Measurements from ENCODE around the gene CTDSP2.

CTDSP2 gene

DNA sequence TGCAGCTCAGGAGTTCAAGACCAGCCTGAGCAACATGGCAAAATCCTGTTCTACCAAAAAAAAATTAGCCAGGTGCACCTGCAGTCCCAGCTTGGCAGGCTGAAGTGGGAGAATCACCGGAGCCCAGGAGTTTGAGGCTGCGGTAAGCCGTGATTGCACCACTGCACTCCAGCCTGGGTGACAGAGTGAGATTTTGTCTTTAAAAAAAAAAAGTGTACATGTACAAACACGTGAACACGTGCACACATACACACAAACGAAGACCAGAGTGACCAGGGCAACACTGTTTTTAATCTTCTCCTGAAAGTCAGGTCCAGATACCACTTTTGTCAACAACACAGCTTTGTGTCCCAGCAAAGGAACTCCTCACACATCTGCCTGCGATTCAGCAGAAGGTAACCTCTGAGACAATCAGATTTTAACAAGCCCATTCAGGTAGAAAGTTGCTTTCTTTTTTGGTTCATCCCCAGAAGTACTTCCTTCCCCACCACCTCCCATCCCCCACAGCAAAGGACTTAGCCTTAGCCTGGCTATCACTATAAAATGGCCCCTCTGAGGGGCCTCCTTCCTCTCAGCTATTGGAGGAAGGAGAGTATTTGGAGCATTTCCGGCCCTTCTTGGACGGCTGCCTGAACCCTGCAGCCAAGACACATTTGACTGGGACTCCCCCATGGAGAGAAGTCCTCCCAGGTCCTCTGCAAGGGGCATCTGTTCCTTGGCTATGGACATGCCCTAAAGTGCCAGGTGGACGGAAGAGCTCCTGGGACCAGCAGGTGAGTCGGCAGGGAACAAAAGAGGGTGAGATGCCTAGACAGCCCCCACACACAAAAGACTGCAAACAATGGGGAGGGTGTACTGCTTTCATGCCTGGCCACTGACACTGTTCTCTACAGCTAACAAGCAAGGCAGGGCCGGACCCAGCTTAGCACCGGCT, 9.8 kb downstream of the CTDSP2 start:
- peak overlapping the region; percentile 38 for H3K4me3 ChIP-seq (ENCODE audit: low read depth, low read length)
- no peak for TF ChIP-seq CTCF (IDR thresholded peaks at IDR 0.05; ENCODE audit: low read depth, low read length)

DNA sequence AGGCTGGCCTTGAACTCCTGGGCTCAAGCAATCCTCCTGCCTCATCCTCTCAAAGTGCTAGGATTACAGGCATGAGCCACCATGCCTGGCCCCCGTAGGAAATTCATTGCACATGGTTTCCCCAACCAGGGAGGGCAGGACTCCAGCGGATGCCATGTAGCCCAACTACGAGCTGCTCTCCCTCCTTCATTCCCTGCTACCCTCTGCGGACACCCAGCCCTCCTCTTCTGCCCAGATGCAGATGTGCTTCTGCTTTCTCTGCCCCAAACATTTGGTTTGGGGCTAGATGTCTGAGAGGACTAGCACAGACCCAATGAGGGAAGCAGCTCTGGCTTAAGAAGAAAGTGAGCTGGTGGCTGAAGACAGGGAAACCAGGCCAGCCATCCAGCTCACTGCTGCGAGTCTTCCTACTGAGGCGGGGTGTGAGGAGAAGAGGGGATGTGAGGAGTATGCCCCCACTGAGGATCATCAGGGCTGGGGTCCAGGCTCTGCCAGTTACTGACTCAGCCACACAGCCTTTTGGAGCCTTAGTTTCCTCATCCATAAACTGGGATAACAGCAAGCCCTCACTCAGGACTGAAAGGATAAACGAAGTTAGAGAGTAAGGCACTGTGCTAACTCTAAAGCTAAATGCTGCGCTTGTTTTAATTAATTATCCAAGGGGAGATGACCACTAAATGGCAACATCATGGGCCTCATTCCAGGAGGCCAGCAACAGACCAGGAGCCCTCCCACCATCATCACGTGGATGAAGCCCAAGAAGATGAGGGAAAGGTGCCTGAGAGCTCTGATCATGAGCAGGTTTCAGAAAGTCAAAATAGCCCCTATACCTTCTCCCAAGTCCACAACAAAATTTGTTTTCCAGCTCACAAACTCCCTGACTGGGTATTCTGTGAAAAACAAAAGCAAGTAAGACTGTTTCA, 10.9 kb downstream of the CTDSP2 start:
- no peak for TF ChIP-seq CTCF (IDR thresholded peaks at IDR 0.05; ENCODE audit: low read depth, low read length)
- H3K4me3 ChIP-seq (ENCODE audit: low read depth, low read length) = no peak overlapping the region

DNA sequence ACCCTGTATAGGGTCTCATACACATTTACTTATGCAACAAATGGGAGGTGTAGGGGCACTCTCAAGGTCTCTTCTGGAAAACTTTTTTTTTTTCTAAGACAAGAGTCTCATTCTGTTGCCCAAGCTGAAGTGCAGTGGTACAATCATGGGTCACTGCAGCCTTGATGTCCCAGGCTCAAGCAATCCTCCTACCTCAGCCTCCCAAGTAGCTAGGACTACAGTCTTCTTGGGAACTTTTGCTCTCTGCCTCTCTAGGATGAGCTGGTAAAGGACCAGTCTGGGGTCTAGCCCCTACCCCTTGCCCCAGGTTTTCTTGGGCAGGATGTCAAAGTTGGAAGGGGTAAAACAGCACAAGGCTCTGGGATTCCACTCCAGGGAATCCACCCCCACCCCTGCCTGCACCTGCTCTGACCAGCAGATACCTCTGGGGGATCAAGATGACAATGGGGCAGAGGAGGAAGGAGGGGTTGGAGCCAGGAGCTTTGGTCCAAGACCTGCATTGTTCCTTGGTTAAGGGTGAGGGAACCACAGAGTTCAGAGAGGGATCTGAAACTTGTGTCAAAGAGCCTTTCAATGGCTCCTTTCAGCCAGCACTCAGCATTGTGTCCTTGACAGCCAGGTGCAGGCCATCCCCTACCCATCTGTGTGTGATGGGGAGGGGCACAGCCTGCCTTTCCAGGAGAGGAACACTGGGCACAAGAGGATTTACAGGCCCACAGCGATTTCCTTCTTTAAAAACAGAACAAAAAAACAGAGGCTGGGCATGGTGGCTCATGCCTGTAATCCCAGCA, 12.2 kb downstream of the CTDSP2 start:
- TF ChIP-seq CTCF (IDR thresholded peaks at IDR 0.05; ENCODE audit: low read depth, low read length) = no peak
- no peak overlapping the region for H3K4me3 ChIP-seq (ENCODE audit: low read depth, low read length)

DNA sequence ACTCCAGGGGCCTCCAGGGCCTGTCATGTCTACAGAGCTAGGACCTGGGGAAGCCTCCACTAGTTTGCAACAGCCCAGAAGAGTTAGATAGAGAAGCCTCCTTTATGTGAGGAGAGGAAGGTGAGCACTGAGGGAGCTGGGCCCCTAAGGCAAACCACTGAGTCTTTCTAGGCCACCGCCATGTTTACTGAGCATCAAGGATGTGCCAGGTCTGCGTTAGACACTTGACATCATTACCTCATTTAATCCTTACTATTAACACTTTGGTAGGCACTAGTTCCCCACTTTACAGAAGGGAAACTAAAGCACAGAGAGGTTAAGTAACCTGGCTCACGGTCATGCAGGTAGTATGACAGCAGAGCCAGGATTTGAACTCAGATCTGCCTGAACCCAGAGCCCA, 12.9 kb downstream of the CTDSP2 start:
- no peak overlapping the region for H3K4me3 ChIP-seq (ENCODE audit: low read depth, low read length)
- no peak for TF ChIP-seq CTCF (IDR thresholded peaks at IDR 0.05; ENCODE audit: low read depth, low read length)

DNA sequence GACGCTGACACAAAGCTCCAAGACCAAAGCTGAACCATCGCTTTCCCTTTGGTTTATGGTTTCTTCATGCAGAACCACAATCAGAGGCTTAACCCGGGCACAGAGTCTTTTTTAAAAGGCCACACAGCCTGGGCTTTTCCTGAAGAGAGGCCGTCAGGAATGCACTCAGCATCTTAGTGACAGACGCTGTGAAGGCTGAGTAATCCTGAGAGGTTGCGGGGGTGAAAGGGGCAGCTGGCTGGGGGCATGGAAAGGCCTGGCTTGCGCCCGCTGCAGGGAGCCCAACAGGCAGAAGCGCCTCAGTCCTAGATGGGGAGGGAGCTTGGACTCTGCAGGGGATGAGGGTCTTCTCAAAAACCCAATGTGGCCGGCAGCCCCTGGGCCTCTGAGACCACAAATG, 13.6 kb downstream of the CTDSP2 start:
- no peak for TF ChIP-seq CTCF (IDR thresholded peaks at IDR 0.05; ENCODE audit: low read depth, low read length)
- no peak overlapping the region for H3K4me3 ChIP-seq (ENCODE audit: low read depth, low read length)

DNA sequence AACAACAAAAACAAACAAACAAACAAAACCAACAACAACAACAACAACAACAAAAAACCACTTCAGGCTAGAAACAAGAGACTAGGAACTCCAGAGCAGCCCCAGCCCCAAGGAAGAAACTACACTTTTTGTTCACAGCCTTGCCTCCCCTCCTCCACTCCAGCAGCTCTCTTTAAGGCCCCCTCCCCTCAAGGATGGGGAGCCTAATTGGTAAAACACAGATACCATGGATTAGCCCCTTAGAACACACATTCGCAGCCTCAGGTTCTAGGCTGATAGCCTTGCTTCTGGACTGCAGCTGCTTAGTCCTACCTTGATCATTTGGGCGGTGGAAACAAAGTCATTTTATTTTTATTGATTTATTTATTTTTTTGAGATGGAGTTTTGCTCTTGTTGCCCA, 16.1 kb downstream of the CTDSP2 start:
- no peak for TF ChIP-seq CTCF (IDR thresholded peaks at IDR 0.05; ENCODE audit: low read depth, low read length)
- no peak overlapping the region for H3K4me3 ChIP-seq (ENCODE audit: low read depth, low read length)
